Osteoblast (primary cell): Measurements from ENCODE around the gene TMEM260. TPM values are rescaled to one million over a fixed set of nuclear protein-coding genes. Genes with fewer than 3 reads are reported as not detected.

ENCODE experiments used
- DNase-seq: peaks from one replicate; pipeline ENCODE4 v3.0.0; 2011; ENCODE audit warnings: low spot score, mixed read lengths; ENCODE audit not compliant: insufficient read length; ENCODE audit errors: missing footprints
- H2AFZ ChIP-seq: 2 replicates; pipeline ENCODE4 v1.6.0; 2011; ENCODE audit warnings: mild to moderate bottlenecking, low read length
- H3K27ac ChIP-seq: 2 replicates; pipeline ENCODE4 v1.5.1; 2011; ENCODE audit warnings: mild to moderate bottlenecking, low read depth, low read length, moderate library complexity
- H3K27me3 ChIP-seq: 2 replicates; pipeline ENCODE4 v1.6.0; 2012; ENCODE audit warnings: mild to moderate bottlenecking, control low read depth, inconsistent platforms, low read length, moderate library complexity; ENCODE audit not compliant: insufficient read depth
- H3K36me3 ChIP-seq: 2 replicates; pipeline ENCODE4 v1.5.1; 2011; ENCODE audit warnings: mild to moderate bottlenecking, low read length, control low read depth, moderate library complexity; ENCODE audit not compliant: insufficient read depth
- H3K4me1 ChIP-seq: 2 replicates; pipeline ENCODE4 v1.5.1; 2011; ENCODE audit warnings: mild to moderate bottlenecking, low read length, control low read depth, moderate library complexity; ENCODE audit not compliant: insufficient read depth
- H3K4me2 ChIP-seq: 2 replicates; pipeline ENCODE4 v1.6.0; 2011; ENCODE audit warnings: mild to moderate bottlenecking, low read length; ENCODE audit not compliant: insufficient read depth
- H3K4me3 ChIP-seq: fragments of 200-600 bp; sonication (generic); 3 replicates; pipeline ENCODE4 v1.5.1; 2012; ENCODE audit warnings: mild to moderate bottlenecking, low read length, inconsistent platforms; ENCODE audit not compliant: insufficient read depth
- H3K79me2 ChIP-seq: 2 replicates; pipeline ENCODE4 v1.6.0; 2012; ENCODE audit warnings: mild to moderate bottlenecking, low read length, control low read depth, inconsistent platforms; ENCODE audit not compliant: insufficient read depth
- H3K9me3 ChIP-seq: 2 replicates; pipeline ENCODE4 v1.5.1; 2011; ENCODE audit warnings: low read depth, low read length, control low read depth
- H4K20me1 ChIP-seq: 2 replicates; pipeline ENCODE4 v1.6.0; 2012; ENCODE audit warnings: mild to moderate bottlenecking, low read length, control low read depth; ENCODE audit not compliant: insufficient read depth
- total RNA-seq: library from RNA; depleted of rRNA; stranded (reverse); fragments of >200 nt; gene quantifications from 2 replicates; pipeline ENCODE4 v1.2.3, GENCODE V29; 2012
- TF ChIP-seq, protein P1 (sequence below): IDR thresholded peaks from 2 replicates; pipeline ENCODE4 v1.5.1; 2011; ENCODE audit warnings: mild to moderate bottlenecking, low read depth, low read length, moderate library complexity; ENCODE audit errors: extremely low read depth

The TMEM260 gene
- total RNA-seq, 1 donor, result 15.6 TPM

DNA sequence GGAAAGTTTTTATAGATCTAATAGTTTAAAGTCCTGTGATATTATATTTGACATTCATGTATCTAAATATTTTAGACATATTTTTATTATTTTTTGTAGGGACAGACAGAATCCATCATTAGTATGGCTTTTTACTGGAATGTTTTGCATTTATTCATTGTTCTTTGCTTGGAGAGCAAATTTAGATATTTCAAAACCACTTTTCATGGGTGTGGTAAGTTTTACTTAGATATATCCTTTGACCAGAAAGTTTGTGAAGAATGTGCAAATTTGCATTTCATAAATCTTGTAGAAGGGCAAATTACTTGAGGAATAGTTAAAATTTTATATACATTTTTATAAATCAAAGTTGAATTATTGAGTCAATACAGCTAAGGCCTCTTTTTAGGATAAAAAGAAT, 37.5 kb downstream of the TMEM260 start:
- no peak overlapping the region for H3K27ac ChIP-seq
- no peaks in the 10 kb centered on the region for H3K9me3 ChIP-seq
- no peak overlapping the region for H3K4me2 ChIP-seq
- H3K4me1 ChIP-seq, result no peaks in the 10 kb centered on the region
- no peak for DNase-seq
- H2AFZ ChIP-seq, result no peak overlapping the region
- H3K4me3 ChIP-seq, result no peak overlapping the region
- H3K36me3 ChIP-seq, result peaks cover 14% of the 10 kb centered on the region
- H3K27me3 ChIP-seq, result no peaks in the 10 kb centered on the region
- TF ChIP-seq, protein P1, sequence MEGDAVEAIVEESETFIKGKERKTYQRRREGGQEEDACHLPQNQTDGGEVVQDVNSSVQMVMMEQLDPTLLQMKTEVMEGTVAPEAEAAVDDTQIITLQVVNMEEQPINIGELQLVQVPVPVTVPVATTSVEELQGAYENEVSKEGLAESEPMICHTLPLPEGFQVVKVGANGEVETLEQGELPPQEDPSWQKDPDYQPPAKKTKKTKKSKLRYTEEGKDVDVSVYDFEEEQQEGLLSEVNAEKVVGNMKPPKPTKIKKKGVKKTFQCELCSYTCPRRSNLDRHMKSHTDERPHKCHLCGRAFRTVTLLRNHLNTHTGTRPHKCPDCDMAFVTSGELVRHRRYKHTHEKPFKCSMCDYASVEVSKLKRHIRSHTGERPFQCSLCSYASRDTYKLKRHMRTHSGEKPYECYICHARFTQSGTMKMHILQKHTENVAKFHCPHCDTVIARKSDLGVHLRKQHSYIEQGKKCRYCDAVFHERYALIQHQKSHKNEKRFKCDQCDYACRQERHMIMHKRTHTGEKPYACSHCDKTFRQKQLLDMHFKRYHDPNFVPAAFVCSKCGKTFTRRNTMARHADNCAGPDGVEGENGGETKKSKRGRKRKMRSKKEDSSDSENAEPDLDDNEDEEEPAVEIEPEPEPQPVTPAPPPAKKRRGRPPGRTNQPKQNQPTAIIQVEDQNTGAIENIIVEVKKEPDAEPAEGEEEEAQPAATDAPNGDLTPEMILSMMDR, result no peak
- H4K20me1 ChIP-seq, result no peaks in the 10 kb centered on the region
- no peaks in the 10 kb centered on the region for H3K79me2 ChIP-seq

DNA sequence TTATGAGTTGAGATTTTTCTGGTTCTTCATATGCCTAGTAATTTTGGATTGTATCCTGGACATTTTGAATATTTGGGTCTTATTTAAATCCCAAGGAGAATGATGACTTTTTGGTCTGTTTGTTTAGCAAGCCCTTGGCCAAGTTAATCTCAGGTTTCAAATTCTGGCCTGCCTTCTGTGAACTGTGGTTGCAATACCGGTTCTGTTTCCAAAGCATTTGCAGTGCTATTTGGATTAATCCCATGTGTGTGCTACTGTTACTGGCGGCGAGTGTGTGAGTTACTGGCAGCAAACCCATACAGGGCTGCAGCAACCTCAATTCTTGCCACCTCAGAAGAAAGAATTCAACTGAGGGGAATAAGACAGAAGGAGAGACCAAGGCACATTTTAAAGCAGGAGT, 51.1 kb downstream of the TMEM260 start:
- Histone ChIP-seq H3K9me3 (no peaks in the 10 kb centered on the region), H3K4me3 (no peak overlapping the region), H3K79me2 (no peaks in the 10 kb centered on the region), H3K36me3 (peaks cover 5% of the 10 kb centered on the region), H4K20me1 (no peaks in the 10 kb centered on the region), H3K4me2 (no peak overlapping the region), H2AFZ (no peak overlapping the region), H3K27me3 (no peaks in the 10 kb centered on the region), H3K4me1 (no peaks in the 10 kb centered on the region), H3K27ac (no peak overlapping the region)
- DNase-seq, result no peak
- TF ChIP-seq, protein P1, result no peak

DNA sequence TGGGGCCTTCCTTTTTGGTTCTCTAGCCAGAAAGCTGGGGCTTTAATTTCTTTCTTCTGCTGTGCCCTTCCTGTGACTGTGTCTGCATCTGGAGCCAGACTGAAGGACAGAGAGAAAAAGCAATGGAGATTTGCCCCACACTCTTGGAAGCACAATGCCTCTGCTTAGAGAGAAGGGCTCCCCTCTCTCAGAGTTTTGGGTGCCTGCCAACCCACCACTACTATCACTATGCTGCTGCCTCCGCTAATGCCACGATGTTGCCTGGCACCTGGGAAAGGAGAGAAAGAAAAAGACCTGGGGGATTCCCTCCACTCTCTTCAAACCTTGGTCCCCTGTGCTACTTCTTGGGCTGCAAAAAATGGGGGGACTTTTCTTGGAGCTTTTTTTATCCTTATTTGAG, 52.6 kb downstream of the TMEM260 start:
- no peaks in the 10 kb centered on the region for H4K20me1 ChIP-seq
- H3K36me3 ChIP-seq, result peaks cover 18% of the 10 kb centered on the region
- TF ChIP-seq, protein P1, result no peak
- H3K4me1 ChIP-seq, result no peaks in the 10 kb centered on the region
- no peak overlapping the region for H3K4me3 ChIP-seq
- DNase-seq, result no peak
- no peaks in the 10 kb centered on the region for H3K79me2 ChIP-seq
- H3K9me3 ChIP-seq, result no peaks in the 10 kb centered on the region
- H3K27ac ChIP-seq, result no peak overlapping the region
- no peak overlapping the region for H2AFZ ChIP-seq
- no peak overlapping the region for H3K4me2 ChIP-seq
- no peaks in the 10 kb centered on the region for H3K27me3 ChIP-seq

GRCh38 chr14:56633544-56633943, 53.9 kb downstream of the TMEM260 start:
- H2AFZ ChIP-seq, result no peak overlapping the region
- no peak overlapping the region for H3K4me3 ChIP-seq
- H3K79me2 ChIP-seq, result no peaks in the 10 kb centered on the region
- H3K4me2 ChIP-seq, result no peak overlapping the region
- H3K27ac ChIP-seq, result no peak overlapping the region
- no peaks in the 10 kb centered on the region for H3K27me3 ChIP-seq
- TF ChIP-seq, protein P1, result no peak
- DNase-seq, result no peak
- no peaks in the 10 kb centered on the region for H3K9me3 ChIP-seq
- H3K4me1 ChIP-seq, result no peaks in the 10 kb centered on the region
- peaks cover 31% of the 10 kb centered on the region for H3K36me3 ChIP-seq
- no peaks in the 10 kb centered on the region for H4K20me1 ChIP-seq
